Lower leg skin (tissue), 3 donors: ENCODE measurements around the gene YTHDC2.

Experiments
- POLR2A ChIP-seq, 2 donors: fragments of 450-650 bp; IDR thresholded peaks; one replicate each; pipeline ENCODE4 v1.6.1; 2016 to 2017; ENCODE audit warnings: antibody characterized with exemption in 2 of 2, mild to moderate bottlenecking in 1 of 2, moderate library complexity in 1 of 2
- TF ChIP-seq, protein P1 (sequence below), 3 donors: fragments of 450-650 bp; IDR thresholded peaks; one replicate each; pipeline ENCODE4 v1.5.1; 2016; ENCODE audit warnings: antibody characterized with exemption in 3 of 3, mild to moderate bottlenecking in 3 of 3, moderate library complexity in 2 of 3

- TF ChIP-seq POLR2A (IDR thresholded peaks at IDR 0.05), result no peak
- TF ChIP-seq, protein P1, sequence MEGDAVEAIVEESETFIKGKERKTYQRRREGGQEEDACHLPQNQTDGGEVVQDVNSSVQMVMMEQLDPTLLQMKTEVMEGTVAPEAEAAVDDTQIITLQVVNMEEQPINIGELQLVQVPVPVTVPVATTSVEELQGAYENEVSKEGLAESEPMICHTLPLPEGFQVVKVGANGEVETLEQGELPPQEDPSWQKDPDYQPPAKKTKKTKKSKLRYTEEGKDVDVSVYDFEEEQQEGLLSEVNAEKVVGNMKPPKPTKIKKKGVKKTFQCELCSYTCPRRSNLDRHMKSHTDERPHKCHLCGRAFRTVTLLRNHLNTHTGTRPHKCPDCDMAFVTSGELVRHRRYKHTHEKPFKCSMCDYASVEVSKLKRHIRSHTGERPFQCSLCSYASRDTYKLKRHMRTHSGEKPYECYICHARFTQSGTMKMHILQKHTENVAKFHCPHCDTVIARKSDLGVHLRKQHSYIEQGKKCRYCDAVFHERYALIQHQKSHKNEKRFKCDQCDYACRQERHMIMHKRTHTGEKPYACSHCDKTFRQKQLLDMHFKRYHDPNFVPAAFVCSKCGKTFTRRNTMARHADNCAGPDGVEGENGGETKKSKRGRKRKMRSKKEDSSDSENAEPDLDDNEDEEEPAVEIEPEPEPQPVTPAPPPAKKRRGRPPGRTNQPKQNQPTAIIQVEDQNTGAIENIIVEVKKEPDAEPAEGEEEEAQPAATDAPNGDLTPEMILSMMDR (IDR thresholded peaks at IDR 0.05), result no peak
These were observed 25.5 kb upstream of the YTHDC2 start, which contains the start of gene MCC for GRCh38 chr5:113487781-113488644.
